ENCODE data around the gene CDC16. TPM values are rescaled to one million over a fixed set of nuclear protein-coding genes. Genes with fewer than 3 reads are reported as not detected.

Gene CDC16
- total and polyA plus RNA-seq, 2 of the 13 experiments (the other 11 are each of a cell fraction or from before 2014, with no cell fraction given), result 24.2 to 60.9 TPM

- peak in 1 of 2 experiments; percentile 61; a peak in 1 of 4 replicates for TF ChIP-seq HMGXB4 (CRISPR knock-in tag; IDR thresholded peaks at IDR 0.05; ENCODE audit: borderline replicate concordance in 1 of 2, low read depth in 1 of 2)
- TF ChIP-seq SAFB2 (CRISPR knock-in tag; IDR thresholded peaks at IDR 0.05; ENCODE audit: borderline replicate concordance, low read depth), result no peak
- TF ChIP-seq NONO (IDR thresholded peaks at IDR 0.05), result no peak
- TF ChIP-seq NONO (CRISPR knock-in tag; conservative IDR thresholded peaks at IDR 0.05), result no peak
- TF ChIP-seq, protein P1, sequence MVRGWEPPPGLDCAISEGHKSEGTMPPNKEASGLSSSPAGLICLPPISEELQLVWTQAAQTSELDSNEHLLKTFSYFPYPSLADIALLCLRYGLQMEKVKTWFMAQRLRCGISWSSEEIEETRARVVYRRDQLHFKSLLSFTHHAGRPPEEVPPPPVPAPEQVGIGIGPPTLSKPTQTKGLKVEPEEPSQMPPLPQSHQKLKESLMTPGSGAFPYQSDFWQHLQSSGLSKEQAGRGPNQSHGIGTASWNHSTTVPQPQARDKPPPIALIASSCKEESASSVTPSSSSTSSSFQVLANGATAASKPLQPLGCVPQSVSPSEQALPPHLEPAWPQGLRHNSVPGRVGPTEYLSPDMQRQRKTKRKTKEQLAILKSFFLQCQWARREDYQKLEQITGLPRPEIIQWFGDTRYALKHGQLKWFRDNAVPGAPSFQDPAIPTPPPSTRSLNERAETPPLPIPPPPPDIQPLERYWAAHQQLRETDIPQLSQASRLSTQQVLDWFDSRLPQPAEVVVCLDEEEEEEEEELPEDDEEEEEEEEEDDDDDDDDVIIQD (CRISPR knock-in tag; IDR thresholded peaks at IDR 0.05; ENCODE audit: low read depth), result no peak
- TF ChIP-seq, protein P2, sequence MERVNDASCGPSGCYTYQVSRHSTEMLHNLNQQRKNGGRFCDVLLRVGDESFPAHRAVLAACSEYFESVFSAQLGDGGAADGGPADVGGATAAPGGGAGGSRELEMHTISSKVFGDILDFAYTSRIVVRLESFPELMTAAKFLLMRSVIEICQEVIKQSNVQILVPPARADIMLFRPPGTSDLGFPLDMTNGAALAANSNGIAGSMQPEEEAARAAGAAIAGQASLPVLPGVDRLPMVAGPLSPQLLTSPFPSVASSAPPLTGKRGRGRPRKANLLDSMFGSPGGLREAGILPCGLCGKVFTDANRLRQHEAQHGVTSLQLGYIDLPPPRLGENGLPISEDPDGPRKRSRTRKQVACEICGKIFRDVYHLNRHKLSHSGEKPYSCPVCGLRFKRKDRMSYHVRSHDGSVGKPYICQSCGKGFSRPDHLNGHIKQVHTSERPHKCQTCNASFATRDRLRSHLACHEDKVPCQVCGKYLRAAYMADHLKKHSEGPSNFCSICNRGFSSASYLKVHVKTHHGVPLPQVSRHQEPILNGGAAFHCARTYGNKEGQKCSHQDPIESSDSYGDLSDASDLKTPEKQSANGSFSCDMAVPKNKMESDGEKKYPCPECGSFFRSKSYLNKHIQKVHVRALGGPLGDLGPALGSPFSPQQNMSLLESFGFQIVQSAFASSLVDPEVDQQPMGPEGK (CRISPR knock-in tag; IDR thresholded peaks at IDR 0.05), result no peak
- peak; percentile 68; the same call in 1 of the 2 replicates for TF ChIP-seq ZFP82 (CRISPR knock-in tag; IDR thresholded peaks at IDR 0.05; ENCODE audit: borderline replicate concordance)
- TF ChIP-seq SRY (CRISPR knock-in tag; IDR thresholded peaks at IDR 0.05), result 0 out of 2 replicates have a peak, but pooled peaks have one; percentile 35
- peak; percentile 15; the same call in 1 of the 2 replicates for TF ChIP-seq FOSL2 (CRISPR knock-in tag; IDR thresholded peaks at IDR 0.05)
- TF ChIP-seq, protein P3, sequence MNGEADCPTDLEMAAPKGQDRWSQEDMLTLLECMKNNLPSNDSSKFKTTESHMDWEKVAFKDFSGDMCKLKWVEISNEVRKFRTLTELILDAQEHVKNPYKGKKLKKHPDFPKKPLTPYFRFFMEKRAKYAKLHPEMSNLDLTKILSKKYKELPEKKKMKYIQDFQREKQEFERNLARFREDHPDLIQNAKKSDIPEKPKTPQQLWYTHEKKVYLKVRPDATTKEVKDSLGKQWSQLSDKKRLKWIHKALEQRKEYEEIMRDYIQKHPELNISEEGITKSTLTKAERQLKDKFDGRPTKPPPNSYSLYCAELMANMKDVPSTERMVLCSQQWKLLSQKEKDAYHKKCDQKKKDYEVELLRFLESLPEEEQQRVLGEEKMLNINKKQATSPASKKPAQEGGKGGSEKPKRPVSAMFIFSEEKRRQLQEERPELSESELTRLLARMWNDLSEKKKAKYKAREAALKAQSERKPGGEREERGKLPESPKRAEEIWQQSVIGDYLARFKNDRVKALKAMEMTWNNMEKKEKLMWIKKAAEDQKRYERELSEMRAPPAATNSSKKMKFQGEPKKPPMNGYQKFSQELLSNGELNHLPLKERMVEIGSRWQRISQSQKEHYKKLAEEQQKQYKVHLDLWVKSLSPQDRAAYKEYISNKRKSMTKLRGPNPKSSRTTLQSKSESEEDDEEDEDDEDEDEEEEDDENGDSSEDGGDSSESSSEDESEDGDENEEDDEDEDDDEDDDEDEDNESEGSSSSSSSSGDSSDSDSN (CRISPR knock-in tag; IDR thresholded peaks at IDR 0.05), result peak; percentile 37; the same call in 1 of the 2 replicates
- no peak for TF ChIP-seq THAP7 (CRISPR knock-in tag; IDR thresholded peaks at IDR 0.05)
- 0 out of 2 replicates have a peak, but pooled peaks have one; percentile 47 for TF ChIP-seq MYC (CRISPR knock-in tag; IDR thresholded peaks at IDR 0.05; ENCODE audit: borderline replicate concordance)
- TF ChIP-seq ZNF256 (CRISPR knock-in tag; conservative IDR thresholded peaks at IDR 0.05), result no peak
- TF ChIP-seq POLR2A (IDR thresholded peaks at IDR 0.05; ENCODE audit: insufficient read depth in 1 of 2, low read depth in 2 of 2, low read length in 2 of 2), result peak in 1 of 2 experiments; percentile 57; a peak in 2 of 4 replicates
- peak; percentile 52; the same call in 1 of the 2 replicates for TF ChIP-seq SIN3A (IDR thresholded peaks at IDR 0.05; ENCODE audit: borderline replicate concordance, low read depth, low read length)
- TF ChIP-seq ATAD3A (CRISPR knock-in tag; IDR thresholded peaks at IDR 0.05), result no peak
- TF ChIP-seq, protein P4, sequence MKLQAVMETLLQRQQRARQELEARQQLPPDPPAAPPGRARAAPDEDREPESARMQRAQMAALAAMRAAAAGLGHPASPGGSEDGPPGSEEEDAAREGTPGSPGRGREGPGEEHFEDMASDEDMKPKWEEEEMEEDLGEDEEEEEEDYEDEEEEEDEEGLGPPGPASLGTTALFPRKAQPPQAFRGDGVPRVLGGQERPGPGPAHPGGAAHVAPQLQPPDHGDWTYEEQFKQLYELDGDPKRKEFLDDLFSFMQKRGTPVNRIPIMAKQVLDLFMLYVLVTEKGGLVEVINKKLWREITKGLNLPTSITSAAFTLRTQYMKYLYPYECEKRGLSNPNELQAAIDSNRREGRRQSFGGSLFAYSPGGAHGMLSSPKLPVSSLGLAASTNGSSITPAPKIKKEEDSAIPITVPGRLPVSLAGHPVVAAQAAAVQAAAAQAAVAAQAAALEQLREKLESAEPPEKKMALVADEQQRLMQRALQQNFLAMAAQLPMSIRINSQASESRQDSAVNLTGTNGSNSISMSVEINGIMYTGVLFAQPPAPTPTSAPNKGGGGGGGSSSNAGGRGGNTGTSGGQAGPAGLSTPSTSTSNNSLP (IDR thresholded peaks at IDR 0.05; ENCODE audit: low read depth, low read length), result no peak
Measured at GRCh38 chr13:114282041-114282670, 47.5 kb downstream of the CDC16 start (continued).
